Upper lobe of left lung (tissue), 4 donors: ENCODE measurements around the gene NCAPG2.

Experiments
- CTCF ChIP-seq, 6 experiments: fragments of 450-650 bp in 4 of 6; fragments of 200-600 bp in 2 of 6; sonication (generic) in 2 of 6; IDR thresholded peaks; one replicate each; pipeline ENCODE4 v1.5.1; 2016 to 2019; ENCODE audit warnings: antibody characterized with exemption in 6 of 6
- EP300 ChIP-seq, 4 donors: sonication (generic); formaldehyde crosslinking; IDR thresholded peaks; one replicate each; pipeline ENCODE4 v1.5.1; 2017; ENCODE audit warnings: antibody characterized with exemption in 4 of 4, control low read depth in 2 of 4
- POLR2A ChIP-seq, 4 donors: fragments of 450-650 bp; IDR thresholded peaks; one replicate each; pipeline ENCODE4 v1.5.1; 2016 to 2017; ENCODE audit warnings: antibody characterized with exemption in 4 of 4, mild to moderate bottlenecking in 2 of 4

- no peak for TF ChIP-seq EP300 (IDR thresholded peaks at IDR 0.05)
- TF ChIP-seq CTCF (IDR thresholded peaks at IDR 0.05) = no peak
- no peak for TF ChIP-seq POLR2A (IDR thresholded peaks at IDR 0.05)
These were observed 92.1 kb downstream of the NCAPG2 start for GRCh38 chr7:158612546-158612945.
